HG02852 (cell line): ENCODE measurements around the gene NOL9.

ENCODE experiments used
- ATAC-seq: cut with Tn5 transposase; IDR thresholded peaks from one replicate; pipeline ENCODE4 v1.9.1; 2021; ENCODE audit warnings: mild to moderate bottlenecking, moderate library complexity; ENCODE audit not compliant: unreplicated experiment

Gene NOL9

DNA sequence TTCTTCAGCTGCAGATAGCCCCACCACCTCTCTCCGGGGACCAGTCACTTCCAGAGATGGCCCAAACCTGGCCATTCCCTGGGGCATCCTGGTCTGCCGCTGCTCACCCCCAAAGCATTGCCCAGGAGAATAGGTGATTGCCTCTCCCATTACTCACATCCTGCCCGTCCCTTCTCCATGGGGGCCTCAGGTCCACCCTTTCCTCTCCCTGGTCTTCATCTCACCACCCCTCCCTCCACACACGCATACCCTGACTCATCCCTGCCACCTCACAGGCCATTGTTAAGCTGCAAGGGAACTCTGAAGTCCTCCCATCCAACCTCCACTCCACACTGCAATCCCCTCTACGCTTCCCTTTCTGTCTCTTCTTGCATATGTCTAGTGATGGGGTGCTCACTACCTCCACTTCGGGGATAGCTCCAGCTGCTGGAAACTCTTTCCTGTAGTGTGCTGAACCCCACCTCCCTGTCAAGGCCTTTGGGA, 62.8 kb downstream of the NOL9 start, which contains the start of gene PLEKHG5:
PLEKHG5 (minus strand) TSS at position 188 of the 483 bp plus-strand sequence. CDS start 14,096 bp downstream, outside the sequence.
- no peak for ATAC-seq

DNA sequence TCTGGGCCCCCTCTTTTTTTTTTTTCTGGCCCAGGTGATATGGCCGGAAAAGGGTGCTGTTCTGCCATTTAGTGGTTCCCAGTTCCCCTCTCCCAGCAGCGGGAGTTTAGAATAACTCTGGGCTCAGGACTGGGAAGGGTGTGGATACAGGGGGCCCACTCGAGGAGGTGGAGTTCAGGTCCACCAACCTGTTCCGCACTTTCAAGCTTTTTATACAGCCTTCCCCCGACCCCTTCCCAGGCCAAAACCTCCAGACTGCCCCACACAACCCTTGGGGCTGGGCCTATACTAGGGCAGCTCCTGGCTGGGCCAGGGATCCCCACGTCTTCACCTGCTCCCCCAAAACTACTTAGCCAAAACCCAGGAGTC, 63.2 kb downstream of the NOL9 start:
- no peak for ATAC-seq

DNA sequence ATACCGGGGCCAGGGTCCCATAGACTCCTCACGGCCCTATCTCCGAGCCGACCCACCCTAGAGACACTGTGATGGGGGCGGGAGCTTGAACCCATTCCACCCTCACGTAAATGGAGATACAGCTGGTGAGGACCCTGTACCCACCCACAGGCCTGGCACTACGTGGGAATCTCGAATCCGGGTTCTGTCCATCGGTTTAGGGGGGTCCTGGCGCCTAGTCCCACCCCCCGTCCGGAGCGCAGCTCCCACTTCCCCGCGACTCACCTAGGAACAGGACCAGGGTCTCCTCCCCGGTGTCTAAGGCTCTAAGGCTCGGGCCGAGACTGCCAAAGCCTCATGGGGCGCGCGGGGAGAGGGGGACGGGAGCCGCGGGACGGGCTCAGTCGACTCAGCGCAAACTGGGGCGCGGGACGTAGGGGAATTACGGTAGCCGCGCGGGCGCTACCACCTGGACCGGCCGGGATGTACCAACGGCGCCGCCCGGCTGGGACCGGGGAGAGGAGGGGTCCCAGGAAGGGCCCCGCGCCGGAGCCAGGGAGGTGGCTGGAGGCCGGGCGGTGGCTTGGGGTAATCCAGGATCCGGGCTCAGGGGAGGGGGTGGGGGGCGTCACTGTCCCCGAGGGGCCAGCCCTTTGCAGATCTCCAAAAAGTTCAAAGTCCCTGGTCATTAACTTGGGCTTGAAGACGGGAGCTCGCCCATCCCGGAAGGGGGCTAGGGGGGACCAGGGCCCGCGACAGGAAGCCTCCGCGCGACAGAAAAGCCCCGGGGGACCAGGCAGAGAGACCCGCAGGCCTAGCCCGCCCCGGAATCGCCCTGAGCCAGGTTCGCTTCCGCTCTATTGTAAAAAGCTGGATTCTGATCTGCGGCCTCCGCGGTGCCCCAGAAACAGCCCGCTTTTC, 63.9 kb downstream of the NOL9 start:
- ATAC-seq = no peak

DNA sequence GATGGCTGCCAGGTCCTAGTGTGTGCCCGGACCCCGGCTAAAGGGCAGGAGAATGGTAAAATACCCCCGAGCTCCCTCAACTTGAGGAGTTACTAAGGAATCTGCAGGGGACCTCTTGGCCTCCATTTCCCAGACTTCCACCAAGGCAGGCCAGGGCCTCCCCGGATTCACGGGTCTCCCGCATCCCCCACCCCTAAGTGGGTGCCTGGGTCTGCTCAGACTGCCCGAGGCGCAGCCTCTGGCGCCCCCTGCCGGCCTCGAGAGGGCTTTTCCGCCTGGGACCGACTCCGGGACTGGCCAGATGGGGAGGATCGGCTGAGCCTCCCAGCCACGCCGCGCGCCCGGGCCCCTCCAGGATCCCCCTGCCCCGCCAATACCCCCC, 64.5 kb downstream of the NOL9 start:
- peak; percentile 70 for ATAC-seq

DNA sequence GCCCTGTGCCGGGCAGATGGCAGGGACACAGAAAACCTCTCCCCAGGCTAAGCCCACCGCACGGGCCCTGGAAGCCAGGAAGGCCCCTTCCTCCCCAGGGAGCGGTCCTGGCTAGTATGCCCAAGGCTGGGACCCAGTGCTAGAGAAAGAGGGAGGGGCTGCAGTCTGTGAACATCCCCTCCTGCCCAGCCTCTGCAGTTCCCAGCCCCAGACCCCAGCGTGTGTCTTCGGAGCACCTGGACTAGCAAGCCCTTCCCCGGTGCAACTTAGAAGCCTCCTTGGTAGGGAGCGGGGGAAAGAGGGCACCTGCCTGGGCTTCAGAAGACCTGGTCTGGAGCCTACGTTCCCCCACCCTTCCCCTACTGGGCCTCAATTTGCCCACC, 64.9 kb downstream of the NOL9 start:
- ATAC-seq = no peak

DNA sequence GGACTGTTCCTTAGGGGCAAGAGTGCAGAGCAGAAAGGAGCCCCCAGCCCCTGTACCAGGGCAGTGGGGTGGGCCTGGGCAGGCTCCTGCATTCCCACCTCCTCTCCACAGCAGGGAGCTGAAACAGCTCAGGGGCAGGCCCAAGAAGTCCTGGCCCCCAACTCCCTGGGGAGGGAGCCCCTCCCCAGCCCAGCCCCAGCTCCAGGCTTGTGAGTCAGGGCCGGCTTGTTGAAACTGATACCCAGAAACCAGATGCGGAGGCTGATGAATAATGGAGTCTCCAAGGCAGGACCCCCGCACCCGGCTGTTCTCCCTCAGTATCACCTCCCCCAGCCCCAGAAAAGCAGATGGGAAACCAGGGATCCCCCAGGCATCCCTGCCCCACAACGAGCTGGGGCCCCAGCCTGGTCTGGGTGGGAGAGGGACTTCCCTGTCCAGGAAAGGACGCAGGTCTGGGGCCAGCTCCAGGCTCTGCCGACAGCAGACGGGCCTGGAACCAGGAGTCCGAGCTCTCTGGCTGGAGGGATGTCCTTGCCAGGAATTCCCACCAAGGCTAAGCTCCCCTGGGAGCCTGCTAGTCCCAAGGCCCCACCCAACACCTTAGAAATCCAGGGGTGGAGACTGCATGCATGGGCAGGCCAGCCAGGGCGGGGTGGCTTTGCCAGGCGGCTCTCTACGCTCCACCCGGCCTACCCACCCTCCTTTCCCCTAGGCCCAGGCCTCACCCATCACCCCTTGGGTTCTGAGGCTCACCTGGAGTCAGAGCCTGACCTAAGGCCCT, 65.5 kb downstream of the NOL9 start:
- no peak for ATAC-seq

DNA sequence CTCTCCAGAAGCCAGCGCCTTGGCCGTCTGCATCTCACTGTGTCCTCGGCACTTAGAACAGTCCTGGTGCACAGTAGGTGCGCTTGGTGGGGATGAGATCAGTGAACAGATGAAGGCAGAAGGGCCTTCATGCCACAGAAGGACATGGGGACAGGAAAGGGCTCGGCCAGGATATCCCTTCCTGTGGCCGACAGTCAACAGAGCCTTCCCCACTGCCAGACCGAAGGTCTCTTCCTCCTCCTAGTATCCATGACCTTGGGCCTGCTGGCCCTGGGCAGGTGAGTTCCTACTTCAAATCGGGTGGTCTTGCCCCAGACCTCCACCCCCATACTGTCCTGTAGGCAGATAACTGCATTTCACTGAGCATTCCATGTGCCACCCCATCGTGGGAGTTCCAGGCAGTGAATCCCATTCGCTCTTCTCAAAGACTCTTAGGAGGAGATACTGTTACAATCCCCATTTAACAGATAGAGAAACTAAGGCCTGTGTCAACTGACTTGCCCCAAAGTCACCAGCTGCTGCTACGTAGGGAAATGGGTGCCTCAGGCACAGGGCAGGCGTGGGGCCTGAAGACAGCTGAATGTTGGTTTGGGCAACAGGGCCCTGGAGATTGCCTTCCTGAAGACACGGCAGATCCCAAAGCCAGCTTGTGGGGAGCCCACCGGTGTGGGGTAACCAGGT, 66.4 kb downstream of the NOL9 start:
- no peak for ATAC-seq

DNA sequence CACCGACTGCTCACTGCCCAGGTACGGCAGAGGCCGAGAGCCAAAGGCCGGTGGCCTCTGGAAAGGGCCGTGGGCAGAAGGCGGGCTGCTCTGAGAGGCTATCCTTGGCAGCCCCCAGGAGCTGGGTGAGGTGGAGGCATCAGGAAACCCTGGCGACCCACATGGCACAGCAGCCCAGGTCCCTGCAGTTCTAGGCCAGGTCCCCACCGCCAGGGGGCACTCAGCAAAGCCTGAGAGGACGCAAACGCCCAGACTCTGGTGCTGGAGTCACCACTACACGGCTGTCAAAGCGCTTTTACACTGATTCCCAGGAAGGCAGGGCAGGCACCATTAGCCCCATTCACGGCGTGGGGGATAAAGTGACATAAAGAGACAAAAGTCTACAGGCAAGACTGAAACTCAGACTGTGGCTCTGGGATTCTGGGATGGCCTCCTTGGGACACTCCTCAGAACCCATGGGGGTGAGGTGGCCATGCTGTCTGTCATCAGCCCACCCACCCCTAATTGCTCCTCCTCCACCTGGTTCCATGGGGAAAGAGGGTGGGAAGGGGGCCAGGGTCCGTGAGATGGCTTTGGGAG, 67.8 kb downstream of the NOL9 start:
- no peak for ATAC-seq

DNA sequence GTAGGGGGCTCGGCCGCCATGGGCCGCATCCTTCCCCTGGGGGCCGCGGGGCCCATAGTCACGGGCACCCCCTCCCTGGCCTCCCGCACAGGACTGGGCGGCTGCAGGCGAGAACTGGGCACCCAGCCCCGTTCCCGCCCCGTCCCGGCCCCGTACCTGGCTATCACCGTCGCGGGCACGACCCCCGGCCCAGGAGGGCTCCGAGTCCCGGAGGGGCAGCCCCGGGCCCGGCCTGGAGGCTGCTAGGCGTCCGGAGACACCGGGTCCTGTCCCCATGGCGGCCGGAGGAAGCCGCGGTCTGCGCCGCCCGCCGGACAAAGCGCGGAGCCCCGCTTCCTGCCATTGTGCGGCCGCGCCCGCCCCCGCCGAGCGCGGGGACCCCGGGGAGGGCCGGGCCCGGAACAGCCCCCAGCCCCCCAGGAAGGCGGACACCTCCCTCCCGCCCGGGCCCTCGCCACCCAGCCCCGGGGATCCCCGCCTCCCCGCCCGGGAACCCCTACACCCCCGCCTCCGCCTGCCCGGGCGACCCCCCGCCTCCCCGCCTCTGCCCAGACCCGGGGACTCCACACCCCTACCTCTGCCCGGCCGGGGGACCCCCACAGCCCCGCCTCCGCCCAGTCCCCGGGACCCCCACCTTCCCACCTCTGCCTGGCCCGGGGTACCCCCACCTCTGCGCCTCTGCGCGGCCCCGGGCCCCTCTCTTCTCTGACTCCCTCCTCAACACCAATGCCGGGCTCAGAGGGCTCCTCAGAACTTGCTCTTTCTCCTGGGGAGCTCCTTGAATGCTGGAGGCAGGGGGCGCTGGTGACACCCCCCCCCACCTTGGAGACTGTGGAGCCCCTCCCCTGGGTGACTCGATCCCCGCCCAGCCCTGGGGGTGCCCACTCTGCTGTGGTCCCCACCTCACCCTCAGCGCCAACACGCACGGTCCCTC, 68.9 kb downstream of the NOL9 start:
- ATAC-seq = no peak

DNA sequence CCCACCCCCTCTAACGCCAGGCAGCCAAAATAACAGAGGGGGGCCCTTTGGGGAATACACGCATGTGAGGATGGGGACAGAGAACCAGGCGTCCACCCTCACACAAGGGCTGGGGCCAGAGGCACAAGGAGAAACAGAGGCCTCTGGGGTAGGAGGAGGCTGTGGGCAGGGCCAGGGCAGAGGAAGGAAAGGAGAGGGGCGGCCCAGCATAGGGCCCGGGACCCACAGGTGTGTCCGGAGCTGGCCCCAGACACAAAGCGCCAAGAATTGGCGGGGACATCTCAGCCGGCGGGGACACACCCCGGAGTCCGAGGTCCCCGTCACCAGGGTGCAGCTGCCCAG, 69.5 kb downstream of the NOL9 start:
- no peak for ATAC-seq

DNA sequence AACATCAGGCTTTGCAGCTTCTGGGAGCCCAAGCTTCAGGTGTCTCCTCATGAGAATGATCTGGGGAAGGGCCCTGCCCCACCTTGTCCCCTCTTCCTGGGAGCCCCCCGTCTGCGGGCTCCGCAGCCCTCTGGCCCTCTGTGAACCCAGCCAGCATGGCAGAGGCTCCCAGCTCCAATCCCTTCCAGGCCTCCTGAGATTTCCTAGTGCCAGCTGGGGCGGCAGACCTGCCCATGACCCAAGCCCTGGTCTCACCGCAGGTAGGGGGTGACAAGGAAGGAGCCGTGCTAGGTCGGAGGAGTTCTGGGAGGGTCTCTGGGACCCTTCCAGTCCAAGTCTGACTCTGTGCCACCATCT, 70.6 kb downstream of the NOL9 start:
- no peak for ATAC-seq

DNA sequence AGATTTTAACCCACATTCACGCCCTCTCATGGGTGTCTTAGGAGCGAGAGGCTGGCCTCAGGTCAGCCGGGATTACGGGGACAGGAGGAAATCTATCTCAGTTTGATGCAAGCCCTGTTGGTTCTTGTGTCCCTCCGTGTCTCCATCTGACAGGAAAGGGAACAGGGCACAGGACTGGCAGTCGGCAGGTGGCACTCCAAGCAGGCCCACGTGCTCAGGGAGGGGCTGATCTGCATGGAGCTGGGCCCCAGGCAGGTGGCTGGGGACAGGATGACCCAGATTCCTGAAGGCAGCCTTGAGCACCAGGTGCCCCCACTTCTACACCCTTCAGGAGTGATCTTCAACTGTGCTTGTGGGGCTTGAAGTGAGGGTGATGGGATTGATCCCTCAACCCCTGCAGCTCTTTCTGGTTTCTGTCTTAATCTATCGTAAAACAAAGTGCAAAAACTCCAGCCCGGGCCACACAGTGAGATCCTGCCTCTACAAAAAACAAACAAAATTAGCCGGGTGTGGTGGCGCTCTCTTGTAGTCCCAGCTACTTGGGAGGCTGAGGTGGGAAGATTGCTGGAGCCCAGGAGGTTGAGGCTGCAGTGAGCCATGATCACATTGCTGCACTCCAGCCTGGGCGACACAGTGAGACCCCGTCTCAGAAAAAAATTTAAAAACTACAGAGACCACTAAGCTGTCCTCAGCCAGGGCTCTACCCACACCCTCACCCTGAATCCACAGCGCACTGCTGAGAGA, 71.1 kb downstream of the NOL9 start:
- no peak for ATAC-seq

DNA sequence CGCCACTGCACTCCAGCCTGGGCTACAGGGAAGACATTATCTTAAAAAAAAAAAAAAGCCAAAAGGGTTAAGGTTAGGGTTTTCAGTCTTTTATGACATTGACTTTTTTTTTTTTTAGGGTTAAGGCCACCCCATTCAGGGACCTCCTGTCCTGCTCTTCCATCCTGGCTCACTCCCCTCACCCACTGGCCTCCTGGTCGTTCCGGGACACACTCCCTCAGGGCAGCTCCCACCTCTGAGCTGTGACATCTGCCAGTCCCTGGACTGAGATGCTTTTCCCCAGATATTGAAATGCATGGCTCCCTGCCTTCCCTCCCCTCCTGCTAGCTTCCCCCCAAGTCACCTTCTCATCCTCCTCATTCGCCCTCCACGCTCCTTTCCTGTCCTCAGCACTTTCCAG, 72.5 kb downstream of the NOL9 start:
- no peak for ATAC-seq

DNA sequence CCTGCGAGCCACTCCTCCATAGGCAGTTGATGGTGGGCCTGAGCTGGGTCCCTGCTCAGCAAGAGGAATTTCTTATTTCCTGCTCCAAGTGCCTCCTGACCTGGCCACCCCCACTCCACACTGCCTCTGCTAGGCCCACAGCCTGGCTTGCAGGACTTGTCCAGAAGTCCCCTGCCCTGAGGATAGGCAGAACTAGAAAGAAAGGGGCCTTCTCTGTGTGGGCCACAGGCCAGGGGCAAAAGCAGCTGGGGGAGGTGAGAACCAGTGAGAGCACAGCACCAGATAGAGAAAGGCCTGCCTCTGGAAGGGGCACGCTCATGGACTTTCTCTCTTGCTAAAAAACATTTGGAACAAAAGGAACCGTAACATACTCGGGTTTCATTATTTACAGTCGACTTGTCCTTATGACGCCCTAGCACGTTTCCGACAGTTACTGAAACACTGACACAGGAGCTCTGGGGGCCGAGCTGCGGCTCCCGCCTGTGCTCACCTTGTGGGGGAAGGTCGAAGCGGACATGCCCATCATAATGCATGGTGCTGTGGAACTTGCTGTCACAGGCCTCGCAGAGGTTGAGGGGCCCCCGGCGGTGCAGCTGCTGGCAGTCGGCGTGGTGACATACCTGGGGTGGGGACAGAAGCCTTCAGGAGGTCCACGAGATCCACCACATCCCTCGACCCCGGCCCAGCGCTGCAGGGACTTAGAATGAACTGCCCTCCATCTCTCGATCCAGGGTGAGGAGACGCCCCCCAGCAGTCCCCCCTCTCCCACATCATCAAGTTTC, 77.1 kb downstream of the NOL9 start:
- ATAC-seq = no peak

DNA sequence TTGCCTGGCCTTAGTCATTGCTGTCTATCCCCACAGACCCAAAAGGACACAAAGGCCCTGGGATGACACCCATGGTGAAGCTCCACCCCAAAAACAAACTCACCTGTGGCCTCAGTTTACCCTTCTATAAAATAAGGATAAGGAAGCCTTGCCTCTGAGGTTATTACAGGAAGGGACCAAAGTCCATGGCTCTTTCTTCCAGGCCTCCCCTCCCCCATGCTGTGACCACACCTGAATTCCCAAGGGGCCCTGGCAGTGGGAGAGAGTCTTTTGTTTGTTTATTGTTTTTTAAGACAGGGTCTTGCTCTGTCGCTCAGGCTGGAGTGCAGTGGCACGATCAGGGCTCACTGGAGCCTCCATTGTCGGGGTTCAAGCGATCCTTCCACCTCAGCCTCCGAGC, 77.8 kb downstream of the NOL9 start:
- no peak for ATAC-seq

DNA sequence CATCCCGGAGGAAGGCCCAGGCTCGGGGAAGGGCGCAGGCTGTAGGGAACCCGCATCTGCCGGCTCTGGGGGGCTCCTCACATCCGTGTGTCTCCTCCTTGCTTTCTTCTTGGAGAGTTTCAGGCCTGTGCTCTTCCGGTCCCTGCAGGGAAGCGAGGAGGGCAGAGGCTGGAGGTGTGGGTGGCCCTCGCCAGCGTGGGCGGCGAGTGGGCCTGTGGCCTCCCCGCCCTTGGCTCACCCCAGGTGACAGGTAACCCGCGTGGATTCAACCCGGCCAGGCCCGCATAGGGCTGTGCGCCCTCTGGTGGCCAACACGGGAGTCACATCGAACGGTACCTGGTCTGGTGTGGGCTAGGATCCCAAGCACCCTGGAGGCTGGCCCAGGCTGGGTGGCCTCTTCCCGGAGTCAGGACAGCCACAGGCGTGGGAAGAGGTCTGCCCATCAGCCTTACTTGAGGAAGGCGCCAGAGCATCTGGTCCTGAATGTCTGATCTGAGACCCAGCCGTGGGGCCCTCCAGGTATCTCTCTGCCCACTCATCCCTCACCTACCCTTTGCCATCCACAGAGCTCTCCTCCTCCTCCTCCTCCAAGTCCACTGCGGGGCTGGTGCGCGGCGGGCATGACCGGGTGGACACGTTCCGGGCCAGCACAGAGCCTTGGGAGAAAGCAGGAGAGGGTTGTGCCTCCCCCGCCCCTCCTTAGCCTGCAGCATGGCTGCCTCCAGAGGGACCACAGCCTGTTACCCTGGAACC, 78.8 kb downstream of the NOL9 start:
- no peak for ATAC-seq

DNA sequence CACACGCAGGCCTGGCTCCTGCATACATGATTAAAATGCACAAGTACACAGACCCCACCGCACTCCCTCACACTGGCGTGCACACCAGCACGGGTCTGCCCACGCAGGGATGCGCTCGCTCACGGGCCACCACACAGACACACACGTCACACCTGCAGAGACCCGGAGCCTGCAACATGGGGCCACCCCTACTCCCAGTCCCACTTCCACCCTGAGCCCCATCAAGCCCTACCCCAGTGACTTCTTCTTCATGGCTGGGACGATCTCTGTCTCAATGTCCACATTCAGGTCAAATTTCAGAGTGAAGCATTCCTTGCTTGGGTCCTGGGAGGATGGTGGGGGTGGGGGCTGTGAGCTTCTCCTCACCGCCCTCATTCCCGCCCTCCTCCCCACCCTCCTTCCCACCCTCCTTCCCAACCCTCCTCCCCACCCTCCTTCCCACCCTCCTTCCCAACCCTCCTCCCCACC, 79.5 kb downstream of the NOL9 start:
- ATAC-seq = no peak
